Pons (tissue), 1 donor: Measurements from ENCODE around the gene CCDC12.

Source experiments
- DNase-seq: peaks from one replicate; pipeline ENCODE4 v3.0.0-alpha.2; 2016; ENCODE audit warnings: low spot score

Gene CCDC12

DNA sequence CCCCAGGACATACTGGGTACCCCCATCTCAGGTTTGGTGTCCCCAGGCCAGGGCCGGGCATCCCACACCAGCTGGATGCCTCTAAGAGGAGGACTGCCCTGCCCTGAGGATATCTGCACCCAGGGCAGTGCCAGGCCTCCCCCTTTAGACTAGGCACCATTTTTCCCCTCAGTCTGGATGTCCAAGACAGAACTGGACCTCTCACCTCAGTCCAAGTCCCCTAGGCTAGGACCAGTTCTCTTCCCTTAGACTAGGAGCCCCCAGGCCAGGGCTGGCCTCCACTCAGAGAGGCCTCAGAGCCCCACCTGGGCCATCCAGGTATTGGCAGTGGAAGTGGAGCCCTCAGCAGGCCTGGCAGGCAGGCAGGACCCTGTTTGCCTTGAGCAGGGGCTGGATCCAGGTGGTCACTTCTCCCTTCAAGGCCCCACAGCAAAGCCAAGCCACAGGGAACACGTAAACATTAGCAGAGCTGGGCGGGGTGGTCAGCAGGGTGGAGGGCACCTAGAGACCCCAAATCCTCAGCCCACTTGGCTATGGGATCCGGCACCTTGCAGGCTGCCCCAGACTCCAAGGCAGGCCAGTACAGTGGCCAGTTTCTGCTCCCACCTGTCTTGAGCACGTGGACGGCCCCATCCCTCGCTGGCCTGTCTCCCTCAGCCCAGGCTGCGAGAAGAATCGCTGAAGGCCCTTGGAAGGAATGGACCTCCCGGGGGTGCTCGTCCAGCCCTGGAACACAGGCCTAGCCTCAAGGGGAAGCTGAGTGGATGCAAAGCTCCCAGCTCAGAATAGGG lies 70.7 kb downstream of the CCDC12 start:
- DNase-seq, result no peak

DNA sequence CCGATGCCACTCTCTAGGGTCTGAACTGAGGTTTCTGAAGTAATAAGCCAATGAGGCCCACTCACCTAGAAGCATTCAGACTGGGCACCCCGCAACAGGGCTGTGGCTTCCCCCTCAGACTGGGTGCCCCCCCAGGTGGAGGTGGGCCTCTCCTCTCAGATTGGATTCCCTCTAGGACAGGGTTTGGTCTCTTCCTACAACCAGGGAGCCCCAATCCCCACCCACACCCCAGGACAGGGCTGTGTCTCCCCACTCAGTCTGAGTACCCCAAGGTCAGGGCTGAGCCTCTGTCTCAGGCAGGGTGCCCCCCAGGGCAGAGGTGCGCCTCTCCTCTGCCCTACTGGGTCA lies 71.4 kb downstream of the CCDC12 start:
- DNase-seq, result no peak

DNA sequence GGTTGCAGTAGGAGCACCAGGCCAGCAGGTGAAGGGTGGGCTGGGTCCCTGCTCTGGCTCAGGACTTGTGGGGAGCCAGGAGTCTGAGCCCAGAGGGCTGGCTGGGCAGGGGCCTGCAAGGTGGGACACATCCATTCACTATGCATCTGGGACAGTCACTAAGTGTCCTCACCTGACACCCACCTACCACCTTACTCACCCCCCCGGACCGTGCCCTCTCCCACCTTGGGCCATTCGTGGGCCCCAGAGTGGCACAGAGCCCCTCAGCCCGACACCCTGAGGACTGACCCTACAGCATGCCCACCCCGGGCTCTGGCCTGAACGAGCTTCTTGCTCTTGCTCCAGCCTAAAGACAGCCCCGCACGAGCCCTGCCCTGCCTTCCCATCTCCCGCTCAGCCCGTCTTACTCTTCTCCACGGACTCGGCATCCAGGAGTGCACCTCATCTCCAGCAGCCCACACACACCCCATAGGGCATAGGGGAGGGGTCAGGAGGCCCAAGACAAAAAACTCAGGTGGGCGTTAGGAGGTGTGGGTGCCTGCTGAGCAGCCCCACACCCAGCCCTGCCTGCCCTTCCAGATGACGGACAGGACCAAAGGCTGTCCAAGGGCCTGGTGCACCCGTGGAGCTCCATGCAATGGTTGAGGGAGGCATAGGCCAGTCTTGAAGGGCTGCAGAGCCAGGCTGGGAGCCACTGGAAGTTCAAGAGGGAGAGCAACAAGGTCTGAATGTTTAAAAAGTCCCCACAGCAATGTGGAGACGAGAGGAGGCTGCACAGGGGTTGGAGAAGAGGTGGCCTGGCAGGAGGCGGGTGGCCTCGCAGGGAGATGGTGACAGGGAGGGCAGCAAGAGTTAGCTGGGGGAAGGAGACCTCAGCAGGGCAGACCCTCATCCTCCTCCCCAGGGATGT lies 72.0 kb downstream of the CCDC12 start:
- no peak for DNase-seq

DNA sequence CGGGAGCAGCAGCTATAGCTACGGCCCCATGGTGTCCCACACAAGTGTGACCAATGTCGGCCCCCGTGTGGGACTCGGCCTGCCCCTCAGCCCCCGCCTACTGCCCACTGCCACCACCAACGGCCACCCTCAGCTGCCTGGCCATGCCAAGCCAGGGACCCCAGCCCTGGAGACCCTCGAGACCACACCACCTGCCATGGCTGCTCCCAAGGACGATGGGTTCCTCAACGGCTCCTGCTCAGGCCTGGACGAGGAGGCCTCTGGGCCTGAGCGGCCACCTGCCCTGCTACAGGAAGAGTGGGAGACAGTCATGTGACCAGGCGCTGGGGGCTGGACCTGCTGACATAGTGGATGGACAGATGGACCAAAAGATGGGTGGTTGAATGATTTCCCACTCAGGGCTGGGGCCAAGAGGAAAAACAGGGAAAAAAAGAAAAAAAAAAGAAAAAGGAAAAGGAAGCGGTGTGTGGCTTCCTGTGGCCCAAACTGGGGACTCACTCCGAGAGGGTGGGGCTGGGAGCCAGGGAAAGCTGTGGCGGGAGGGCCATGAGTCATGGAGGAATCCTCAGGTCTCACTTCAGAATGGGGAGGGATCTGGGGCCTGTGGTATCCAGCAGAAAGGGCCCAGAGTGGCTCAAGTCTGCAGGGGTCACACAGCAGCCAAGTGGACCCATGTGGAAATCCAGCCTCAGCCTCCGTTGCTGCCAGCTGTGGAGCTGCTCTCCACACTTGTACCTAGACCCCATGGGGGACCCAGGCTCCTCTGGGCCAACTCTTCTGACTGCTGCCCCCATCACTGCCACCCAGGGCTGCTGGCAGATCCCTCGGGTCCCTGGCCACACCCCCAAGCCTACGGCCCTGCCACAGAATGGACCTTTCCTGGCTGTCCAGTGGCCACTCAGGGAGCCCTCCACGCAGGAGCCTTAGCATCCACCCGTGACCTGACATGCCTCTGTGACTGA lies 72.9 kb downstream of the CCDC12 start:
- no peak for DNase-seq

DNA sequence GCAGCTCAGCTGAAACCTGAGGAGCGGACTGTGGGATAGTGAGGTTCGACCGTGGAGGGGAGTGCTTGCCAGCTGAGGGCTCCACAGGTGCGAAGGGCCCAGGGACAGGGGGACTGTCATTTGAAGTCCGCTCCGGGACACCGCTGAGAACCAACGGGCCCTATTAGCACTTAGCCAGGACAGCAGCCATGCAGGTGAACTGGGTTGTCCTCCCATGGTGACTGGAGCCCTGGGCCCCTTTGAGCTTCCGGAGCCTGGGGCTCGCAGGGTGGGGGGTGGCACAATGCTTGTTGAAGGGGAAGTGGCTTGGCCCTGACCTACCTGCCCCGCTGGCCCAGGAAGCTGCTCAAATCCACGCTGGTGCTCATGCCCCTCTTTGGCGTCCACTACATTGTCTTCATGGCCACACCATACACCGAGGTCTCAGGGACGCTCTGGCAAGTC lies 74.3 kb downstream of the CCDC12 start:
- DNase-seq, result no peak

DNA sequence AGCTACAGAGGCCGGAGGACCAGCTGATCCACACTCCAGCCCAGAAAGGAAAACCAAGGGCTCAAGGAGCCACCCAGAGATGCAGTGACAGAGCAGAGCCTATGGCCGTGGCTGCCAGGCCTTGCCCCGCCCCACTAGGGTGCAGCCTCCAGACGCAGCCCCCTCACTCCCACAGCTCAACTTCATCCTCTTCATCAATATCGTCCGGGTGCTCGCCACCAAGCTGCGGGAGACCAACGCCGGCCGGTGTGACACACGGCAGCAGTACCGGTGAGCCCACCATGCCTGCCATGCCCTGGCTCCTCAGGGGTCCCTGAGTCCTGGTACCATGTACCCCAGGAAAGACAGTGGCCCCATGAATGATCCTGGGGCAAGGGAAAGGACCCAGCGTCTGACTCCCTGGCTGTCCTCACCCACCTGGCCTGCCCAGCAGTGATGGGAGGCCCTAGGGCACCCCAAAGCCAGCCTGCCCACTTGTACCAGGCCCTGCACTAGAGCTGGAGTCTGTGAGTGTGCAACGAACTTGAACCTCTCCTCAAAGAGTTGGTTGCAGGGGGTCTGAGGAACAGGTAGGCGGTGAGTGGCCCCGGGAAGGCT lies 74.9 kb downstream of the CCDC12 start:
- no peak for DNase-seq

DNA sequence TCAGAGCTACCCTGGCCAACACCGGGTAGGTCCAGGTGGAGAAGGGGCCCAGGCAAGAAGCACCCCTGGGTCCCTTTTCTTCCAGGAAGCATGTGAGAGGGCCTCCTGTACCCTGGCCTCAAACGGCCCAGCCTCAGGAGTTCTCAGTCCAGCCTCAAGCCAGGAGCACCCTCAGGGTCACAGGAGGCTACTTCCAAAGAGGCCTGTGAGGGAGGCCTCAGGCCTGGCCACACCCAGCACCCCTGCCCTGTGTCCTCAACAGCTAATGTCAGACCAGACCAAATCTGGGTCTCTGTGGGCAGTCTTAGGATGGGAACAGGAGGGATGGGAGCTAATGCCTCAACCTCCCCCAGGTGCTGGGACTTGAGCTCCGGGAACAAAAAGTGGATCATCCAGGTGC lies 75.5 kb downstream of the CCDC12 start:
- no peak for DNase-seq

DNA sequence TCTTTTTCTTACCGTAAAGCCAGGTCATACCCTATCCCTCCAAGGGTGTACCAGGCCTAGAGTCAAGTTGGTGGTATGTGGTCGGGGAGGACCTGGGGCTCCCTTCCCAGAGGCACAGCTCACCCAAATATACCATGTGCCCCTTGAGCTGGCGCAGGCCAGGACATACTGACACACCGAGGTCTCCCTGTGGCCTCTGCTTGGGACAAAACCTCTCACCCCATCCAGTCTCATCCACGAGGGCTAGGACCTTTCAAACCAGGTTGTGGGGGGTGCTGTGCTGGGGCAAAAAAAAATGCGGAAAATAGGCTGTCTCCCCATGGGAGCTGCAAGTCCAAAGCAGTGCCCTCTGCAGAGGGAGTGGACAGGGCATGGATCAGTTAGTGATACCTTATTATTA lies 76.2 kb downstream of the CCDC12 start:
- DNase-seq, result no peak

DNA sequence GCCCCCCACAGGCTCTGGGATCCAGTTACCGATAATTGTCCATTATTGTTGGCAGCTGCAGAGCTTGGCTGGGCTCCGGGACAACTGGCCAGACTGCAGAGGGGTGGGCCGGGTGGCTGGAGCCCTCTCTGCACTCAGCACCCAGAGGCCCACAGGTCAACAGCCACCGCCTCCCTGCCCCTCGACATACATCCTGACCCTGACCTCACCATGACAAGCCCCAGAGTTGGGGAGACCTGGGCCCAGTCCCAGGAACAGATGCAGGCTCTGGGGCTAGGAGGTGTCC lies 76.6 kb downstream of the CCDC12 start:
- DNase-seq, result peak; percentile 34

DNA sequence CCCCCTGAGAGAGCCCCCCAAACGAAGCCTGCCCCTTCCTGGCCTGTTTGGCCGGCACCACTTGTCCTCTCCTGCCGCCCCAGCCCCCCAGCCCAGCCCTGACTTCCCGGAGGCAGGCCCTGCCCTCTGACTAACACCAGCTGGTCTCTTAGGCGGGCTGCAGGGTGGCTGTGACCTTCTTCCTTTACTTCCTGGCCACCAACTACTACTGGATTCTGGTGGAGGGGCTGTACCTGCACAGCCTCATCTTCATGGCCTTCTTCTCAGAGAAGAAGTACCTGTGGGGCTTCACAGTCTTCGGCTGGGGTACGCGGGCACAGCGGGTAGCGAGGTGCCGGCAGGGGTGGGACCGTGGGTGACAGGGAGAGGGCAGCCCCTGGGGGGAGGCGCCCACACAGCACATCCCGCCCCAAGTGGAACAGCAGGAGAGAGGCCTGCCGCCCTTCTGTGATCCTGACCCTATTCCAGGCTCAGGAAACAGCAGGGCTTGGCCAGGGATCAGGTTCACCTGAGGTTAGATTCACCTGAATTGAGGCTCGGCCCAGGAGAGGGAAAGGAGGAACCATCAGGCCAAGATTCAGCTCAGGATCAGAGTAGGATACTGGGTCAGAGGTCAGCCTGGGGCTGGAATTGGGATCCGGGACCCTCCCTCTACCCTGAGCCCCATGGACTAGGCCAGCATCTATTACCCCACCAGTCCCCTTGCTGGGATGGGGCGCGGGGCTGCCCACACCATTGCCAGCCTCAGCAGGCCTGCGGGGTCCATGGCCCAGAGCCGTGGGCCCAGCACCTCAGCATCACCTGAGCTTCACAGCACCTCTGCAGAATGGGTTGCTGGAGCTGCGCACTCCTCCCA lies 77.2 kb downstream of the CCDC12 start:
- no peak for DNase-seq

DNA sequence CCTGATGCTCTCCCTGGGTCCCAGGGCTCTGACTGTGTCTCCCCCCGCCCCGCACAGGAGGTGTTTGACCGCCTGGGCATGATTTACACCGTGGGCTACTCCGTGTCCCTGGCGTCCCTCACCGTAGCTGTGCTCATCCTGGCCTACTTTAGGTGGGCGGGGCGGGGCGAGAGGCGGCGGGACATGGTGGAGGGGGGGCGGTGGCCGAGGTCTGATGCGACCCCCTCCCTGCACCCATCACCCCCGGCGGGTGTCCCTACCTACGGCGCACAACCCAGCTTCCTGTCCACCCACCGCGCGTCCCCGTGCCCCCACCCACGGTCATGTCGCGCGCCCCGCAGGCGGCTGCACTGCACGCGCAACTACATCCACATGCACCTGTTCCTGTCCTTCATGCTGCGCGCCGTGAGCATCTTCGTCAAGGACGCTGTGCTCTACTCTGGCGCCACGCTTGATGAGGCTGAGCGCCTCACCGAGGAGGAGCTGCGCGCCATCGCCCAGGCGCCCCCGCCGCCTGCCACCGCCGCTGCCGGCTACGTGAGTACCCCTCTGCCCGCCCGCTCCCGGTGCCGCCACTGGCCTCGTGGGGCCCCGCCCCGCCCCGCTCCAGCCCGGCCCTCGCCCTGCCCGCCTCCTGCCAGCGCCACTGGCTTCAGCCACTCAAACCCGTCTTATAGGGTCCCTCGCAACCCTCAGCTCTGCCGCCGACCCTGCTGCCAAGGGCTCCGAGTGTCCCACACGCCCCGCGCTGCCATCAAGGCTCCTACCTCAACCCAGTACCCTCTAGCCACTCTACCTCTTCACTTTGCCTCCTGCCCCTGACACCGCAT lies 78.0 kb downstream of the CCDC12 start:
- DNase-seq, result no peak

DNA sequence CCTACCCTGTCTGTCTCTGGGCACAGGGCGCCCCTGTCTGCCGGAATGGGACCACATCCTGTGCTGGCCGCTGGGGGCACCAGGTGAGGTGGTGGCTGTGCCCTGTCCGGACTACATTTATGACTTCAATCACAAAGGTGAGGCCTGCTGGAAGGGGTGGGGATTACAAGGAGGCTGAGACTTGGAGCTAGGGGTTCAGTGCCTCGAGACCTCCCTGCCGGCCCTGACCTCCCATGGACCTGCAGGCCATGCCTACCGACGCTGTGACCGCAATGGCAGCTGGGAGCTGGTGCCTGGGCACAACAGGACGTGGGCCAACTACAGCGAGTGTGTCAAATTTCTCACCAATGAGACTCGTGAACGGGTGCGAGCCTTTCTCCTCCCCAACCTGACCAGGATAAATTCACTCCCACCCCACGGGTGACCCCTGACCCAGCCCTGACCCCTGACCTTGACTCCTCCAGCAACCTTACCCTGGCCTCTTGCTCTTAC lies 78.7 kb downstream of the CCDC12 start:
- DNase-seq, result no peak

DNA sequence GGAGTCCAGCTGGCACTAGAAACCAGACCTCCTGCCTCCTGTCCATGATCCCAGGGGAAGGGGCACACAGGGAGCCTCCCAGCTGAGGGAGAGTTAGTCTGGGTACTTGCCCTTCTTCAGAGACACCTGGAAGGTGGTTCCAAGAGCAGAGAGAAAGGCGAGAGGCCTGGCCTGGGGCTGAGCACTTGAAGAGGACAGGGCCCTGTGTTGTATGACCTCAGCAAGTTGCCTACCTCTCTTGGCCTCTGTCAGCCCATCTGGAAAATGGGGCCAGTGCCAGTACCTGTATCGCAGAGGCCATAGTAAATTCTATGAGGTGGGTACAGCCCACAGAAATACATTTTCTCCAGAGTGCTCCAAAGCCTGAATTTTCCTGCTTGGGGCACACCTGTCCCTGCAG lies 79.5 kb downstream of the CCDC12 start:
- no peak for DNase-seq

DNA sequence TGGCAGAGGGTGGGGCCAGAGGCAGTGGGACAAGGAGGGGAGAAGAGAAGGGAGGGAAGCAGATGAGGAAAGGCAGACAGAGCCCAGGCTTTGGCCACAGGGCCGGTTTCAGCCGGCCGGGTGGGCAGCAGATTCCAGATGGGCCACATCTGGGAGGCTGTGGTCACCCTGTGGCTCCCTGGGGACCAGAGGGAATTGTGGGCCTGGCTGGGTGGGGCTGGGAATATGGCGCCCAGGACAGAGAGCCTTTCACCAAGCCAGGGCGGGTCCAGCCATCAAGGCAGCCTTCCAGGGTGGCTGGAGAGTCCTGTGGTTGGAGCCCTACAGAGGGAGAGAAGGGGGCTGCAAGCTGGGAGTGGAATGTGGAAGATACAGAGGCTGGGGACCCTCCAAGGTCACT lies 80.2 kb downstream of the CCDC12 start:
- no peak for DNase-seq

DNA sequence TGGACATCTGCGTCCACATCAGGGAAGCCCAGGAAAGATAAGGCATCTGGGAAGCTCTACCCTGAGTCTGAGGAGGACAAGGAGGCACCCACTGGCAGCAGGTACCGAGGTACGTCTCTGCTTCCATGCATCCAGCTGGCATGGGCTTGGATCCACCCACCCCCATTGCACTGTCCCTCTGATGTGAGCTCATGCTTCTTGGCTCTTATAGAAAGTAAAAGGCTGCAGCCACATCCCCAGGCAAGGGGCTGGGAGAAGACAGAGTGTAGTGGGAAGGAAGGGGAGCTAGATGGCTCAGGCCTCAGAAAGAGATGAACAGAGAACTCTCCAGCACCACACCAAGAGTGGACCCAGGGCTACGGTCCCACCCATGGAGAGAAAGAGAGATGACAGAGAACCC lies 80.8 kb downstream of the CCDC12 start:
- no peak for DNase-seq

DNA sequence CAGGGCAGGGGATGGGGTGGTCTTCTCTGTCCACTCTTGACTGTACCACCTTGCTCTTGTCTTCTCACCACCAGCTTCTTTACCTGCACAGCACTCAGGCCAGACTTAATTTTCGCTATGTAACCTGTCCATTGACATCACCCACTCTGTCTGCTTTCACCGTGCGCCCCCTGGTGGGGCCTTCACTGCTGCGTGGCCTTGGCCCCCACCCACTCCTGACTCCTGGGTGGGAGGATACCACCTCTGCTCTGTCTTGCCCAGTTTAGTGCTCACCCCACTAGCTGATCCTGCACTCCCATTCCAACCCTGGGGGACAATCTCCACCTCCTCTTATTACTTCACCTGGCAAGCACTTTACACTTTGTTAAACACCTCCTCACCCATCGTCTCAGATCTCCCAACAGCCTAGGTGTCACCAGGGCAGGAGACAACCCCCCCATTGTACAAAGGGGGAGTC lies 81.3 kb downstream of the CCDC12 start:
- no peak for DNase-seq

DNA sequence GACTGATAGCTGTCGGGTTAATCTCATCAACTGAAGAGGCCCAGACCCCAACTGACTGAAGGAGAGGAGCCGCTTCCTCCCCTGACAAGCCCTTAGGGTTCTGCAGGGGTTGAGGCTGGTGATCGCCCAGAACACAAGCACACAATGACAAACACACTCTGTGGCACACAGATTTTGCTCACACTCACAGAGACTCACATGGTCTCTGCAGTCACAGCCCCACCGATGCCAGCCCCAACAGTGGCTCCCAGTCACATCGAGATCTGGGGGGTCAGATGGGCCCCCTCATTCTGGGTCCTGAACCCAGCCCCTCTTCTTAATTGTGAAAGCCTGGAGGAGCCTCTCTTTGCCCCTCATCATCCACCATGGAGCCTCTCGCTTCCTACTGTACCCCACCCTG lies 82.3 kb downstream of the CCDC12 start:
- no peak for DNase-seq

DNA sequence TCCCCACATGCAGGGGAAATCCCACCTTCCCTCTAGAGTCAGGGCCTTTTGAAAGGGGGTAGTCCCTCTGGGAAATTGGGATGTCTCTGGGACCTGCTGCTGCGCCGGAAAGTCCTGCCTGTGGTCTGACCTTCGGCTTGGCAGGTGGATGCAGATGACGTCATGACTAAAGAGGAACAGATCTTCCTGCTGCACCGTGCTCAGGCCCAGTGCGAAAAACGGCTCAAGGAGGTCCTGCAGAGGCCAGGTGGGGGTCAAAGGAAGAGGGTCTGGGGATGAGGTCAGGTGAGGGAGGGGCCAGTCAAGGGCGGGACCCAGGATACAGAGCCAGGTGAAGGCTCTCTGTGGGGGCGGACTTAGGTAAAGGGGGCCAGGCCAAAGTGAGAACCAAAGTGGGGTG lies 82.8 kb downstream of the CCDC12 start:
- no peak for DNase-seq

DNA sequence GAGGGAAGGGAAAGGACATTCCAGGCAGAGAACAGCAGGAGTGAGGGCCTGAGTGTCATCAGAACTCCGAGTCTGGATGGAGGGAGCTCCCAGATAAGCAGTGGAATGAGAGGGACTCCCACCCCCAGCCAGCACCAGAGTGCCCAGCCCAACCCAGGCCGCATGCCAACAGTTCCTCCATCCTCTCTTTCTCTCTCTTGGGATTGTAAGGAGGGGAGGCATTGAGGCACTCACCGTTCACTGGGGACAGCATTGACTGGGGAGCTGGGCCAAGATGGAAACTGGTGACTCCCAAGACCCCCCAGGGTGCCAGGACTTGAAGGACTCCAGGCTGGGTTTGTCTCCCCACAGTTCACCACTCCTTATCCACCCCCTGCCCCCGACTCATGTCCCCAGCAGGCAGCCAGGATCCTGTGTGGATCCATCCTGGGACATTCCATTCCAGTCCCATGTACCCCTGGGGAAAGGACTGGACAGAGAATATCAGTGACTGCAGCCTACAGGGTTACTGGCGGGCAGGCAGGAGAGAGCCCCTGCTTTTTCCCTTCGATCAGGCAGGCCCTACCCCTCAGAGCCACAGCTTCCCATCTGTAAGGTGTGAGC lies 83.3 kb downstream of the CCDC12 start:
- no peak for DNase-seq
